Measurements from ENCODE around the gene CLDN9. TPM values are rescaled to one million over a fixed set of nuclear protein-coding genes. Genes with fewer than 3 reads are reported as not detected.

The CLDN9 gene
- total and polyA plus RNA-seq, 9 of the 15 experiments (the other 6 are each of a cell fraction or from before 2014, with no cell fraction given), result 0.12 to 0.44 (median 0.22) TPM; not detected in 4

DNA sequence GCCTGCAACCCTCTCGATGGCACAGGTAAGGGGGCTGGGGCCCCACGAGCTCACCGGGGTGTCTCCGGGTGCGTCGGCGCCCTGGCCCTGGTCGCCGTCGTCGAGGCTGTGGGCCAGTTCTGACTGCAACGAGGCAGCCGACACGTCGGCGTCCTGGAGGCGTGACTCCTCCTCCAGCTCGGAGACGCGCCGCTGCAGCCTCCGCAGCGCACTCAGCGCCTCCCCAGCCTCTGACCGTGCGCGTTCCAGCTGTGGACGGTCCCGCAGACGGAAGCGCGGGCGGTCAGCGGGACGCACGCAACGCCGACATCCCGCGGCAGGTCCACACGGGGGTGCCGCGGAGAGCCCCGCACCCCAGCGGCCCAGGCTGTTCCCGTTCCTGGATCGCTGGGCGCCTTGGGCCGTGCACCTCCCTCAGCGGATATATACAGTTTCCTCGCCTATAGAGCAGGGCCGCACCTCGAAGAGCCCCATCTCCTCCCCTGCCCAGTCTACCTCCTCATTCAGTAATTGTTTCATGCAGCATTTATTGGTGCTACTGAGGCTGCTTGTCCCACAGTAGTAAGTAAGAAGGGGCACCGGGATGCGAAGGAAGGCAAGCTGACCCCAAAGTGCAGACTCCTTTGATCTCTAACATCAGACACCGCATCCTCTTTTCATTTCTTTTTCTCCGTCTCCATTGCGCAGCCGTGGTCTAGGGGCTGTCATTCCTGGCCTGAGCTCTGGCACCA is 16.9 kb downstream of the CLDN9 start (continued):
- TF ChIP-seq, protein P1, sequence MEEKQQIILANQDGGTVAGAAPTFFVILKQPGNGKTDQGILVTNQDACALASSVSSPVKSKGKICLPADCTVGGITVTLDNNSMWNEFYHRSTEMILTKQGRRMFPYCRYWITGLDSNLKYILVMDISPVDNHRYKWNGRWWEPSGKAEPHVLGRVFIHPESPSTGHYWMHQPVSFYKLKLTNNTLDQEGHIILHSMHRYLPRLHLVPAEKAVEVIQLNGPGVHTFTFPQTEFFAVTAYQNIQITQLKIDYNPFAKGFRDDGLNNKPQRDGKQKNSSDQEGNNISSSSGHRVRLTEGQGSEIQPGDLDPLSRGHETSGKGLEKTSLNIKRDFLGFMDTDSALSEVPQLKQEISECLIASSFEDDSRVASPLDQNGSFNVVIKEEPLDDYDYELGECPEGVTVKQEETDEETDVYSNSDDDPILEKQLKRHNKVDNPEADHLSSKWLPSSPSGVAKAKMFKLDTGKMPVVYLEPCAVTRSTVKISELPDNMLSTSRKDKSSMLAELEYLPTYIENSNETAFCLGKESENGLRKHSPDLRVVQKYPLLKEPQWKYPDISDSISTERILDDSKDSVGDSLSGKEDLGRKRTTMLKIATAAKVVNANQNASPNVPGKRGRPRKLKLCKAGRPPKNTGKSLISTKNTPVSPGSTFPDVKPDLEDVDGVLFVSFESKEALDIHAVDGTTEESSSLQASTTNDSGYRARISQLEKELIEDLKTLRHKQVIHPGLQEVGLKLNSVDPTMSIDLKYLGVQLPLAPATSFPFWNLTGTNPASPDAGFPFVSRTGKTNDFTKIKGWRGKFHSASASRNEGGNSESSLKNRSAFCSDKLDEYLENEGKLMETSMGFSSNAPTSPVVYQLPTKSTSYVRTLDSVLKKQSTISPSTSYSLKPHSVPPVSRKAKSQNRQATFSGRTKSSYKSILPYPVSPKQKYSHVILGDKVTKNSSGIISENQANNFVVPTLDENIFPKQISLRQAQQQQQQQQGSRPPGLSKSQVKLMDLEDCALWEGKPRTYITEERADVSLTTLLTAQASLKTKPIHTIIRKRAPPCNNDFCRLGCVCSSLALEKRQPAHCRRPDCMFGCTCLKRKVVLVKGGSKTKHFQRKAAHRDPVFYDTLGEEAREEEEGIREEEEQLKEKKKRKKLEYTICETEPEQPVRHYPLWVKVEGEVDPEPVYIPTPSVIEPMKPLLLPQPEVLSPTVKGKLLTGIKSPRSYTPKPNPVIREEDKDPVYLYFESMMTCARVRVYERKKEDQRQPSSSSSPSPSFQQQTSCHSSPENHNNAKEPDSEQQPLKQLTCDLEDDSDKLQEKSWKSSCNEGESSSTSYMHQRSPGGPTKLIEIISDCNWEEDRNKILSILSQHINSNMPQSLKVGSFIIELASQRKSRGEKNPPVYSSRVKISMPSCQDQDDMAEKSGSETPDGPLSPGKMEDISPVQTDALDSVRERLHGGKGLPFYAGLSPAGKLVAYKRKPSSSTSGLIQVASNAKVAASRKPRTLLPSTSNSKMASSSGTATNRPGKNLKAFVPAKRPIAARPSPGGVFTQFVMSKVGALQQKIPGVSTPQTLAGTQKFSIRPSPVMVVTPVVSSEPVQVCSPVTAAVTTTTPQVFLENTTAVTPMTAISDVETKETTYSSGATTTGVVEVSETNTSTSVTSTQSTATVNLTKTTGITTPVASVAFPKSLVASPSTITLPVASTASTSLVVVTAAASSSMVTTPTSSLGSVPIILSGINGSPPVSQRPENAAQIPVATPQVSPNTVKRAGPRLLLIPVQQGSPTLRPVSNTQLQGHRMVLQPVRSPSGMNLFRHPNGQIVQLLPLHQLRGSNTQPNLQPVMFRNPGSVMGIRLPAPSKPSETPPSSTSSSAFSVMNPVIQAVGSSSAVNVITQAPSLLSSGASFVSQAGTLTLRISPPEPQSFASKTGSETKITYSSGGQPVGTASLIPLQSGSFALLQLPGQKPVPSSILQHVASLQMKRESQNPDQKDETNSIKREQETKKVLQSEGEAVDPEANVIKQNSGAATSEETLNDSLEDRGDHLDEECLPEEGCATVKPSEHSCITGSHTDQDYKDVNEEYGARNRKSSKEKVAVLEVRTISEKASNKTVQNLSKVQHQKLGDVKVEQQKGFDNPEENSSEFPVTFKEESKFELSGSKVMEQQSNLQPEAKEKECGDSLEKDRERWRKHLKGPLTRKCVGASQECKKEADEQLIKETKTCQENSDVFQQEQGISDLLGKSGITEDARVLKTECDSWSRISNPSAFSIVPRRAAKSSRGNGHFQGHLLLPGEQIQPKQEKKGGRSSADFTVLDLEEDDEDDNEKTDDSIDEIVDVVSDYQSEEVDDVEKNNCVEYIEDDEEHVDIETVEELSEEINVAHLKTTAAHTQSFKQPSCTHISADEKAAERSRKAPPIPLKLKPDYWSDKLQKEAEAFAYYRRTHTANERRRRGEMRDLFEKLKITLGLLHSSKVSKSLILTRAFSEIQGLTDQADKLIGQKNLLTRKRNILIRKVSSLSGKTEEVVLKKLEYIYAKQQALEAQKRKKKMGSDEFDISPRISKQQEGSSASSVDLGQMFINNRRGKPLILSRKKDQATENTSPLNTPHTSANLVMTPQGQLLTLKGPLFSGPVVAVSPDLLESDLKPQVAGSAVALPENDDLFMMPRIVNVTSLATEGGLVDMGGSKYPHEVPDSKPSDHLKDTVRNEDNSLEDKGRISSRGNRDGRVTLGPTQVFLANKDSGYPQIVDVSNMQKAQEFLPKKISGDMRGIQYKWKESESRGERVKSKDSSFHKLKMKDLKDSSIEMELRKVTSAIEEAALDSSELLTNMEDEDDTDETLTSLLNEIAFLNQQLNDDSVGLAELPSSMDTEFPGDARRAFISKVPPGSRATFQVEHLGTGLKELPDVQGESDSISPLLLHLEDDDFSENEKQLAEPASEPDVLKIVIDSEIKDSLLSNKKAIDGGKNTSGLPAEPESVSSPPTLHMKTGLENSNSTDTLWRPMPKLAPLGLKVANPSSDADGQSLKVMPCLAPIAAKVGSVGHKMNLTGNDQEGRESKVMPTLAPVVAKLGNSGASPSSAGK (IDR thresholded peaks at IDR 0.05), result peak; percentile 90
- no peak for TF ChIP-seq NCOR1 (IDR thresholded peaks at IDR 0.05)
- TF ChIP-seq HNRNPLL (IDR thresholded peaks at IDR 0.05; ENCODE audit: low read depth, low read length, poor library complexity, severe bottlenecking), result peak; percentile 44
- TF ChIP-seq, protein P2, sequence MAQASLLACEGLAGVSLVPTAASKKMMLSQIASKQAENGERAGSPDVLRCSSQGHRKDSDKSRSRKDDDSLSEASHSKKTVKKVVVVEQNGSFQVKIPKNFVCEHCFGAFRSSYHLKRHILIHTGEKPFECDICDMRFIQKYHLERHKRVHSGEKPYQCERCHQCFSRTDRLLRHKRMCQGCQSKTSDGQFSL (CRISPR knock-in tag; IDR thresholded peaks at IDR 0.05), result no peak
- TF ChIP-seq, protein P2 (tag; IDR thresholded peaks at IDR 0.05), result no peak
- TF ChIP-seq ELF4 (CRISPR knock-in tag; IDR thresholded peaks at IDR 0.05), result no peak
- no peak for TF ChIP-seq TEAD4 (IDR thresholded peaks at IDR 0.05; ENCODE audit: low read length)
- TF ChIP-seq TEAD4 (CRISPR knock-in tag; IDR thresholded peaks at IDR 0.05; ENCODE audit: borderline replicate concordance), result no peak
- TF ChIP-seq PPARD (CRISPR knock-in tag; IDR thresholded peaks at IDR 0.05), result no peak
- no peak for TF ChIP-seq FOXA3 (CRISPR knock-in tag; conservative IDR thresholded peaks at IDR 0.05 in 1 of 2, IDR thresholded peaks at IDR 0.05 in 1 of 2)
- TF ChIP-seq TAF1 (IDR thresholded peaks at IDR 0.05; ENCODE audit: control insufficient read depth, extremely low read depth, insufficient read depth, low read length, severe bottlenecking), result no peak
- no peak for TF ChIP-seq KDM1A (IDR thresholded peaks at IDR 0.05)
- TF ChIP-seq, protein P3, sequence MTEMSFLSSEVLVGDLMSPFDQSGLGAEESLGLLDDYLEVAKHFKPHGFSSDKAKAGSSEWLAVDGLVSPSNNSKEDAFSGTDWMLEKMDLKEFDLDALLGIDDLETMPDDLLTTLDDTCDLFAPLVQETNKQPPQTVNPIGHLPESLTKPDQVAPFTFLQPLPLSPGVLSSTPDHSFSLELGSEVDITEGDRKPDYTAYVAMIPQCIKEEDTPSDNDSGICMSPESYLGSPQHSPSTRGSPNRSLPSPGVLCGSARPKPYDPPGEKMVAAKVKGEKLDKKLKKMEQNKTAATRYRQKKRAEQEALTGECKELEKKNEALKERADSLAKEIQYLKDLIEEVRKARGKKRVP (CRISPR knock-in tag; IDR thresholded peaks at IDR 0.05), result no peak
- TF ChIP-seq PHTF2 (CRISPR knock-in tag; IDR thresholded peaks at IDR 0.05), result no peak
